Measurements from ENCODE around the gene BTF3L4.
"Not testable (repeated sequence)": the region's sequence is repeated elsewhere in the genome, so short reads cannot be mapped to it uniquely, and the experiment has no call there.

The BTF3L4 gene

DNA sequence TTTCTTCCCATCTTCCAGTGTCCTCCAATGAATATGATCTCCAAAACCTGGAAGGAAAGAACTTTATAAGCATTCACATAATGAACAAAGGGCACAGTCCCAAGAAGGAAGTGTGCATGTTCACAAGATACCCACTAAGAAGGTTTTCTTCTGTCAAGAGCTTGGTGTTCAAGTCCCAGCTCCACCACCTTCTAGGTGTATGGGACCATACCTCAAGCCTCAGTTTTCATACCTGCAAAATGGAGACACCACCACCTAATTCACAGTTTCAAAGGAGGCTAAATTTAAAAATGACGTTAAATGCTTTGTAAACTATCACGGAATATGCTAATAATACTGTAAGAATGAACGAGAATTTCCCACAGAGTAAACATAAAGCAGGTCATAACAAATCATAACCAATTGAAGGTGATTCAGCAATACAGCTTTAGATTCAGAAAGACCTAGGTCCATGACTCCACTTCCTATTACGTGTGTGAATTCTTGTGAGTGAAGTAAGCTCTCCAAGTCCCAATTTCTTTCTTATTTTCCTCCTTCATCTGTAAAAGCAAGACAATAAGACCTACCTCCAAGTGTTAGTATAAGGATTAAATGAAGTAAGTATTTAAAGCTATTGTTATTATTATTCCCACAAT lies 14.4 kb upstream of the BTF3L4 start:
- Mint-ChIP-seq H3K27me3 (ENCODE audit: low read depth) (no peaks in the 10 kb centered on the region), H3K4me1 (ENCODE audit: low read depth) (peaks cover 7% of the 10 kb centered on the region), H3K27ac (no peak overlapping the region), H3K9me3 (no peaks in the 10 kb centered on the region), H3K4me3 (no peak overlapping the region), H3K36me3 (ENCODE audit: low read depth) (peaks cover 26% of the 10 kb centered on the region)

DNA sequence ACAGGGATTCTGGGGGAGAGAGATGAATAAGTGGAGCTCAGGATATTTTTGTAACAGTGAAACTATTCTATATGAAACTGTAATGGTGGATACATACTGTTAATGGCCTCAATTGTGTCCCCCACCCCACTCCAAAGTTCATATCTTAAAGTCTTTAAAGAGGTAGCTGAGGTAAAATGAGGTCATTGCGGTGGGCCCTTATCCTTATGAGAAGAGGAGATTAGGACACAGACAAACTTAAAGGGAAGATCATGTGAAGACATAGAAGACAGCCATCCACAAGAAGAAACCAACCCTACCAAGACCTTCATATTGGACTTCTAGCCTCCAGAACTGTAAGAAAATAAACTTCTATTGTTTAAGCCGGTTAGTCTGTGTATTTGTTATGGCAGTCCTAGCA lies 10.9 kb upstream of the BTF3L4 start:
- no peaks in the 10 kb centered on the region for H3K27me3 Mint-ChIP-seq (ENCODE audit: low read depth)
- H3K9me3 Mint-ChIP-seq: no peaks in the 10 kb centered on the region
- no peak overlapping the region for H3K4me3 Mint-ChIP-seq
- H3K4me1 Mint-ChIP-seq (ENCODE audit: low read depth): peaks cover 10% of the 10 kb centered on the region
- H3K27ac Mint-ChIP-seq: no peak overlapping the region
- H3K36me3 Mint-ChIP-seq (ENCODE audit: low read depth): peaks cover 18% of the 10 kb centered on the region

DNA sequence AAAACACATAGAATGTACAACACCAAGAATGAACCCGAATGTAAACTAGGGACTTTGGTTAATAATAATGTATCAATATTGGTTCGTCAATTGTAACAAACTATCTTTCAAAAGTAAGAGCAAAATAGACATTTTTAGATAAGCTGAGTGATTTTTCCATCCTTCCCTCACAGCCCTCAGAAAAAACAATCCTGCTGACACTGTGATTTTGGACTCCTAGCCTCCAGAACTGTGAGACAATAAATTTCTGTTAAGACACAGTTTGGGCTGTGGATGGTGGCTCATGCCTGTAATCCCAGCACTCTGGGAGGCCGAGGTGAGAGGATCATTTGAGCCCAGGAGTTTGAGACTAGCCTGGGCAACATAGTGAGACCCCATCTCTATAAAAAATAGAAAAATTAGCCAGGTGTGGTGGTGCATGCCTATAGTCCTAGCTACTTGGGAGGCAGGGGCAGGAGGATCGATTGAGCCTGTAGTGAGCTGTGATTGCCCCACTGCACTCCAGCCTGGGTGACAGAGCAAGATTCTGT lies 10.4 kb upstream of the BTF3L4 start:
- not testable (repeated sequence) for H3K27ac Mint-ChIP-seq; H3K9me3 Mint-ChIP-seq; H3K27me3 Mint-ChIP-seq (ENCODE audit: low read depth); H3K4me3 Mint-ChIP-seq
- Mint-ChIP-seq H3K36me3 (ENCODE audit: low read depth) (peaks cover 17% of the 10 kb centered on the region), H3K4me1 (ENCODE audit: low read depth) (peaks cover 12% of the 10 kb centered on the region)

DNA sequence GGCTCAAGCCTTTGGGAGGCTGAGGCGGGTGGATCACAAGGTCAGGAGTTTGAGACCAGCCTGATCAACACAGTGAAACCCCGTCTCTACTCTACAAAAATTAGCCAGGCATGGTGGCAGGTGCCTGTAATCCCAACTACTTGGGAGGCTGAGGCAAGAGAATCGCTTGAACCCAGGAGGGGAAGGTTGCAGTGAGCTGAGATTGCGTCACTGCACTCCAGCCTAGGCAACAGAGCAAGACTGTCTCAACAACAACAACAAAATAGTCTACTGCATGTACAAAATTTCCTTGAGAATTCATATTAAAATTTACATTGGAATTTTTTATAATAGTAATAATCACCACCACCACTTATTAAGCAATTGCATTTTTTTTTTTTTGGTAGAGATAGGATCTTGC lies 6.8 kb upstream of the BTF3L4 start:
- peaks cover 27% of the 10 kb centered on the region for H3K36me3 Mint-ChIP-seq (ENCODE audit: low read depth)
- not testable (repeated sequence) for H3K27me3 Mint-ChIP-seq (ENCODE audit: low read depth); H3K27ac Mint-ChIP-seq; H3K9me3 Mint-ChIP-seq; H3K4me3 Mint-ChIP-seq
- peaks cover 26% of the 10 kb centered on the region for H3K4me1 Mint-ChIP-seq (ENCODE audit: low read depth)

DNA sequence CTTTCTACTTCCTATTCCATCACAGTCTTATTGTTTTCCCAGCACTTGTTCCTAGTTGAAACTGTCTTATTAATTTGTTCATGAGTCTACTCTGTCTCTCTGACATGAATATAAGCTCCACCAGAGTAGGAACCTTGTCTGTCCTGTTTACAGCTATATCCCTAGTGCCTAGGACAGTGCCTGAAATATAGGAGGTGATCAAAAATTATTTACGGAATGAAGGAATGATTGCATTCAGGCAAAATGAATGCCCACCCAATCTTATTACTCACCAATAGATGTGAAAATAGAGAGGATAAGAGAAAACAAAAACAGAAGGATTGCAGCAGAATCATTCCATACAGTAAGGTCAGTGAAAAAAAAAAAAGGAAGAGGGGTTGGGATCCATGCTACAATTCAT lies 2.2 kb upstream of the BTF3L4 start:
- Mint-ChIP-seq H3K27ac (peak overlapping the region; percentile 94), H3K4me3 (peak overlapping the region; percentile 98), H3K27me3 (ENCODE audit: low read depth) (no peaks in the 10 kb centered on the region), H3K36me3 (ENCODE audit: low read depth) (peaks cover 17% of the 10 kb centered on the region), H3K9me3 (no peaks in the 10 kb centered on the region), H3K4me1 (ENCODE audit: low read depth) (peaks cover 41% of the 10 kb centered on the region)

DNA sequence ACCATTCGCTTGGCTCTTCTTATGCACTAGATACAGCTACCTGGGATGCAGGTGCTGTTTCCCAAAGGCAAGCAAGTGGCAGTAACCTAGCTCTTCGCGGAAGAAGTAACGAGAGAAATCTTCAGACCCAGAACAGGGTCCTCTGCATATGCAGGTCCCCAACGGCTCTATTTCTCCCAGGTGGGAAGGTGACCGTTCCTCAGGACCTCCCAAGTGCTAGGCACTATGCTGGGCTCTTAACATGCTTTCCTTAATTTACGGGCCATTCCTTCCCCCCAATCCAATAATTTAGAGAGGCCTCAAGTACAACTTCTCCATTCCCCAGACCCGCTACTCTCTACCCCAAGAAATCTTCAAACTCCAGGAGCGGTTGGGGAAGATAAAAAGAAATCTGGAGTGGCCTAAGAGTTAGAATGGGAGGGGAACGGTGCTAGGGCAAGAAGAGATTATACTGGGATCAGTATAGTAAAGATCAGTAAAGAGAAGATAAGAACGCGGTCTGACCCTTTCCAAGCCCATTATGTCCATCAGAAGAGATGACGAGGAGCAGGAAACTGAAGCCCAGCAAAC lies 1.5 kb upstream of the BTF3L4 start:
- peak overlapping the region; percentile 94 for H3K27ac Mint-ChIP-seq
- H3K9me3 Mint-ChIP-seq: no peaks in the 10 kb centered on the region
- peaks cover 46% of the 10 kb centered on the region for H3K4me1 Mint-ChIP-seq (ENCODE audit: low read depth)
- peak overlapping the region; percentile 98 for H3K4me3 Mint-ChIP-seq
- H3K27me3 Mint-ChIP-seq (ENCODE audit: low read depth): no peaks in the 10 kb centered on the region
- H3K36me3 Mint-ChIP-seq (ENCODE audit: low read depth): peaks cover 17% of the 10 kb centered on the region

DNA sequence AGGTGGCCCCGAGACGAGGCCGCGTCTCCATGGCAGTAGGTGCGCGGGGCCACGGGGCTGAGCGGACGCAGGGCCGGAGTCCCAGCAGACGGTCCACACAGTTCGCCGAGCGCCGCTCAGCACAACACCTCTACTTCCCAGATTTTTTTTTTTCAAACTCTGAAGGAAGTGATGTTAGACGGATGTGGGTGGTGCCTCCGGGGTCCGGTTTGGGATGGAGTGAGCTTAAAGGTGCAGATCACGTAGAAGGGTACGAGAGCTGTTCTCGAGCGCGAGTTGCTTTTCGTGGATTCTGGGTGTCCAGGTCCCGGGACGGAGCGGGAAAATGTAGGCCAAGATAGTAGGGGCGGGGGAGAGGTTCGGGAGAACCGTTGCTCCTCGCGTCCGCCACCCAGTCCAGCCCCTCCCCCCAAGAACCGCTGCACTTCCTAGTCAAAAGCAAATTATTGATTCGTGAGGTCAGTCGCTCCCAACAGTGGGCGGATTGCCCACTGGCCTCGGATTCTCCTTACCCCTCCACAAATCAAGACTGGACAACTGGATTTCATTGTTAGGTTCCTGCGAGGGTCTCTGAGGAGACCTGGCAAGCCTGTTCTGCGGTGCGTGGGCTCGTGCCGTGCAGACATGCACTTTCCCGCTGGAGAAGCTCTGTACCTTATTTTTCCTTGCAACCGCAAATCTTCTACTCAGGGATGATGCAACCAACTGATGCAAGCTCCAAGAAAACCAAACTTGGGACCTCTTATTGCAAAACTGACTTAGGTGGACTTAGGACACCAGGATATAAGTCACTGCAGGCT lies 829 bp upstream of the BTF3L4 start, which contains the start of gene TXNDC12:
Gene TXNDC12, minus strand, starts transcription at position 126 of the 800 bp plus-strand sequence. Its CDS starts 95 bp downstream, at position 31.
- H3K27ac Mint-ChIP-seq: peak within 1 kb of the TSS; percentile 94
- H3K36me3 Mint-ChIP-seq (ENCODE audit: low read depth): peaks cover 17% of the 10 kb centered on the region
- peak within 1 kb of the TSS; percentile 98 for H3K4me3 Mint-ChIP-seq
- H3K4me1 Mint-ChIP-seq (ENCODE audit: low read depth): peaks cover 45% of the 10 kb centered on the region
- H3K27me3 Mint-ChIP-seq (ENCODE audit: low read depth): no peaks in the 10 kb centered on the region
- no peaks in the 10 kb centered on the region for H3K9me3 Mint-ChIP-seq

DNA sequence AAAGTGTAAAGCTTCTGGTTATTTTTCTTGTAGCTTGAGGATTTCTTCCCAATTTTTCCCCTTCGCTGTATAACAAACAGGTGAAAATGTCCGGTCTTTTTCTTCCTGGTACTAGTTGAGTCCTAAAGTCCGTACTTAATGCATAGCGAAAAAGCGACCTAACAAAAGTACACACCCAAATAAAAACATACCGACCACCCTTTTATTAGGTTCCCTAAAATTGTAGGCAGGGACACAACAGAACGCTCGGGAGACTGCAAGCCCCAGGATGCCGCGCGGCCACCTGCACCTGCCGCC lies 281 bp upstream of the BTF3L4 start:
- Mint-ChIP-seq H3K4me1 (ENCODE audit: low read depth) (peaks cover 47% of the 10 kb centered on the region), H3K27ac (peak overlapping the region; percentile 94), H3K27me3 (ENCODE audit: low read depth) (no peaks in the 10 kb centered on the region), H3K36me3 (ENCODE audit: low read depth) (peaks cover 19% of the 10 kb centered on the region), H3K4me3 (peak overlapping the region; percentile 98), H3K9me3 (no peaks in the 10 kb centered on the region)

DNA sequence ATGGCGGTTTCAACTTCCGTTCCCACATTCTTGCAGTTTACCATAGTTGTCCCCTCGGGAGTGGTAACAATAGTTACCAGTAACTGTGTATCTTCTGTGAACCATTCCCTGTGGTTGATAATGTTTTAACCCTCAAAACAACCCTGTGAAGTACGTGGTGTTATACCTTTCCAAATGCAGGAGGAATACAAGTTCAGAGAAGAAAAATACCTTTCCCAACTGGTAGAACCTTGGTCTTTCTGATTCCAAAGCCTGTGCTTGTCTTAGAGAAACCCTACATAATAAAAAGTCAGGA lies 789 bp downstream of the BTF3L4 start:
- peaks cover 18% of the 10 kb centered on the region for H3K36me3 Mint-ChIP-seq (ENCODE audit: low read depth)
- H3K4me3 Mint-ChIP-seq: peak overlapping the region; percentile 98
- peak overlapping the region; percentile 97 for H3K27ac Mint-ChIP-seq
- no peaks in the 10 kb centered on the region for H3K27me3 Mint-ChIP-seq (ENCODE audit: low read depth)
- no peaks in the 10 kb centered on the region for H3K9me3 Mint-ChIP-seq
- peaks cover 47% of the 10 kb centered on the region for H3K4me1 Mint-ChIP-seq (ENCODE audit: low read depth)

DNA sequence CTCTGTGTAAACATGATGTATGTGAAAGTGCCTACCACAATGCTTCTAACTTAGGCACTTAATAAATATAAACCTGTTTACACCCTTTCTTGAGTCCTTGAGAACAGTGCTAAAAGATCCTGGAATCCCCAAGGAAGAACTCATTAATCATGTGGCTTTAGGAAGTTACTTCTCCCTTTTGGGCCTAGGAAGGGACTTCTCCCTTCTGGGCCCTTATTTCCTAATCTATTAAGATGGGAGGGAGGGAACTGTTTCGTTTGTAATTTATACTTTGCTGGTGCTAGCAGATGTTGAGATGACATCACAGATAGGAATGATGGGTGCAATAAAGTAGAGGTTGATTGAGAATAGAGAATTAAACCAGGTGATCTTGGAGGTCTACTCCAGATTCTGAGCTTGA lies 1.2 kb downstream of the BTF3L4 start:
- Mint-ChIP-seq H3K36me3 (ENCODE audit: low read depth) (peaks cover 16% of the 10 kb centered on the region), H3K9me3 (no peaks in the 10 kb centered on the region), H3K27me3 (ENCODE audit: low read depth) (no peaks in the 10 kb centered on the region), H3K4me1 (ENCODE audit: low read depth) (peaks cover 45% of the 10 kb centered on the region), H3K27ac (peak overlapping the region; percentile 97), H3K4me3 (peak overlapping the region; percentile 98)

DNA sequence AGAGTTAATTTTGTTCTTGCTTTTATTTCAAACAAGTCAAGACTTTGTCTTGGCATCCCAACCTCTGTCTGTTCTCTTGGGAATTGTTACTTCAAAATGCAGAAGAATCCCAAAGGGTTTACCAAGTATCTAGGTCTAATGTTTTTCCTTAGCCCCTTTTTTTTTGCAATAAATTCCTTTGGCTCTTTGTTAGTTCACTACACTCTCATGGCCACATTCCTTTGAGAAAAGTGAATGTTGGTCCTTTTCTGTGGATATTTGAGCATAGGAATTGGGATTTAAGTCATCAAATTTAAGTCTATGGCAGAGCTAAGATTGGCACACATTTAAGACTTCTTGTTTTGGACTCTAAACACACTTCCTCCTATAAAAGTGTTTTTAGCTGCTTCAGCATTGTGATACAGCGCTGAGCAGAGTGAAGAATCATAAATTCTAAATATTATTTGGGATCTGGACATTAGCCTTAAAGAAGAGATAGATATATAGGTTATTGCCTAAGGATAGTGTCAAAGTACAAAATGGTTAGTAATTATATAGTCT lies 1.9 kb downstream of the BTF3L4 start:
- H3K4me3 Mint-ChIP-seq: peak overlapping the region; percentile 98
- peaks cover 11% of the 10 kb centered on the region for H3K36me3 Mint-ChIP-seq (ENCODE audit: low read depth)
- H3K9me3 Mint-ChIP-seq: no peaks in the 10 kb centered on the region
- peaks cover 41% of the 10 kb centered on the region for H3K4me1 Mint-ChIP-seq (ENCODE audit: low read depth)
- no peak overlapping the region for H3K27ac Mint-ChIP-seq
- no peaks in the 10 kb centered on the region for H3K27me3 Mint-ChIP-seq (ENCODE audit: low read depth)

DNA sequence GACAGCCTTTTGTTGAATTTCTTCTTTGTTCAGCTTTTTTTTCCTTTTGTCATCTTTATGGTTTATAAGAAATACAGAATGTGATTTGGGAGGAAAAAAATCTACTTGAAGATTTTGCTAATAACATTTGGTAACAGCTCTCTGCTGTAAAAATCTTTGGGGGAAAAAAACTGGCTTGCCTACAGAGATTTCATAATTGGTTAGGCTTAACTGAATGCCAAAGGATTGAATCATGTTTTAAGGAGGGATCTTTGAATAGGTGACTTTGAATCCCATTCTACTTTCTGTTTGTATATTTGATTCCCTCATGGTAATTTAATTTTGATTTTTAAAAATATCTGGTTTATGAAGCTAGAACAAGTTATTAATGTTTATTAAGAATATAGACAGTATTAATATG lies 3.2 kb downstream of the BTF3L4 start:
- Mint-ChIP-seq H3K9me3 (no peaks in the 10 kb centered on the region), H3K27me3 (ENCODE audit: low read depth) (no peaks in the 10 kb centered on the region), H3K4me3 (peak overlapping the region; percentile 41), H3K27ac (no peak overlapping the region), H3K36me3 (ENCODE audit: low read depth) (peaks cover 14% of the 10 kb centered on the region), H3K4me1 (ENCODE audit: low read depth) (peaks cover 31% of the 10 kb centered on the region)

DNA sequence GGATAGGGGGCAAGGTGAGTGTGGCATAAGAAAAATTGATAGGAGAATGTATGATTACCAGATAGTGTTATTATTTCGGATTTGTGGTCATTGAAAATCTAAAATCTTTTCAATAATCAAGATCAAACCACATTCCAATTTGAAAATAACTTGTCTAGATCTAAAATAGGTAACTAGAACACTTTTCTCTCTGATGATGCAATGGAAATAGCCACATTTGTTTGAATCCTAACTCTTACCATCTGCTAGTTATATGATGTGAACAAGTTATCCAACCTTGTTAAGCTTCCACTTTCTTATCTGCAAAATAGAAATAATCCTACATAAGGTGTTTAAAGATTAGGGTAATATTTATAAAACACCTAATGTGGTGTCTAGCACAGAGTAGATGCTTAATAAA lies 3.8 kb downstream of the BTF3L4 start:
- peaks cover 31% of the 10 kb centered on the region for H3K4me1 Mint-ChIP-seq (ENCODE audit: low read depth)
- H3K4me3 Mint-ChIP-seq: no peak overlapping the region
- H3K9me3 Mint-ChIP-seq: no peaks in the 10 kb centered on the region
- no peak overlapping the region for H3K27ac Mint-ChIP-seq
- no peaks in the 10 kb centered on the region for H3K27me3 Mint-ChIP-seq (ENCODE audit: low read depth)
- H3K36me3 Mint-ChIP-seq (ENCODE audit: low read depth): peaks cover 14% of the 10 kb centered on the region

DNA sequence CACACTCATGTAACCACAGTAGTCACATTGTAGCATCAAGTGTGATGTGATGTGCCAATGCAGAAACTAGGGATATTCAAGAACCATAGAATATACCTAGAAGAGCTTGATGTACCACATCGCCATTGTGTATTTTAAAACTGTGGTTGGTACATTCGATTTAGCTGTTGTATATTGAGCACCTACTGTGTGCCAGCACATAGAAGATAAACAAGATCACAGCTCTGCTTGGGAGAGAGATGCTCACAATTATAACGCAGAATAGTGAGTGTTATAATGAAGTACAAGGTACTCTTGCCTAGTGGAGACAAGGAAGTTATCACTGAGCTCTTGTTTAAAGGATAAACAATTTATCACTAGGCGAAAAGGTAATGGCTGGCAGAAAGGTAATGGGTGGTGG lies 4.7 kb downstream of the BTF3L4 start:
- peaks cover 30% of the 10 kb centered on the region for H3K4me1 Mint-ChIP-seq (ENCODE audit: low read depth)

DNA sequence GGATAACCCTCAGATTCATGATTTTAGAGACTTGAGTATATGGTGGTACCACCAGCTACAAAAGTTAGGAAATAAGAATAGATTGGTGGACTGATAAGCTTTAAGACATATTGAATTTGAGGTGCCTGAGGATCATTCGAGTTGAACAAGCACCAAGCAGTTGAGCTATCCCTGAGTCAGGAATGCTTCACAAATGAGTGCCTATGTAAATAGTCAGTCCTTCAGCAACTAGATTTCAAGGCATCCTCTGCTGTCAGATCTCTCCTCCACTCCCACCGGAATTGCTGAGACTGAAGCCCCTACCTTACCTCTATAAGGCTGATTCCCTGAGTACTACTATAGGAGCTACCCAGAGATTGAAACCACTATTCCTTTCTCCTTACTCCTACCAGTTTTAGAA lies 7.1 kb downstream of the BTF3L4 start:
- Mint-ChIP-seq H3K27ac (no peak overlapping the region), H3K9me3 (no peaks in the 10 kb centered on the region), H3K4me1 (ENCODE audit: low read depth) (peaks cover 14% of the 10 kb centered on the region), H3K36me3 (ENCODE audit: low read depth) (peaks cover 18% of the 10 kb centered on the region), H3K27me3 (ENCODE audit: low read depth) (no peaks in the 10 kb centered on the region), H3K4me3 (no peak overlapping the region)

More for the DNA sequence above, 4.7 kb downstream of the BTF3L4 start:
- Mint-ChIP-seq H3K9me3 (no peaks in the 10 kb centered on the region), H3K27me3 (ENCODE audit: low read depth) (no peaks in the 10 kb centered on the region), H3K27ac (no peak overlapping the region), H3K36me3 (ENCODE audit: low read depth) (peaks cover 16% of the 10 kb centered on the region), H3K4me3 (no peak overlapping the region)
